Measurements from ENCODE around the gene FAM151B.
"Not testable (repeated sequence)": the region's sequence is repeated elsewhere in the genome, so short reads cannot be mapped to it uniquely, and the experiment has no call there.

Gene FAM151B

GRCh38 chr5:80483636-80484232, 4.2 kb upstream of the FAM151B start:
- H3K27ac ChIP-seq, result no peak overlapping the region
- TF ChIP-seq ZFX (IDR thresholded peaks at IDR 0.05) (no peak), CTCF (conservative IDR thresholded peaks at IDR 0.05) (no peak)

- H3K27ac ChIP-seq, result peak overlapping the region; percentile 82
- TF ChIP-seq ZFX (IDR thresholded peaks at IDR 0.05), result no peak
- no peak for TF ChIP-seq CTCF (conservative IDR thresholded peaks at IDR 0.05)
These were observed 464 bp upstream of the FAM151B start for GRCh38 chr5:80487444-80487828.

- no peak overlapping the region for H3K27ac ChIP-seq
- TF ChIP-seq CTCF (conservative IDR thresholded peaks at IDR 0.05) (no peak), ZFX (IDR thresholded peaks at IDR 0.05) (no peak)
These were observed 3.4 kb downstream of the FAM151B start for GRCh38 chr5:80491296-80491695.

GRCh38 chr5:80492741-80493140, 4.8 kb downstream of the FAM151B start:
- TF ChIP-seq ZFX (IDR thresholded peaks at IDR 0.05), result no peak
- no peak for TF ChIP-seq CTCF (conservative IDR thresholded peaks at IDR 0.05)
- peak overlapping the region; percentile 15; the same call in 1 of the 2 replicates for H3K27ac ChIP-seq

GRCh38 chr5:80493443-80493842, 5.5 kb downstream of the FAM151B start:
- not testable (repeated sequence) for H3K27ac ChIP-seq

- no peak for TF ChIP-seq ZFX (IDR thresholded peaks at IDR 0.05)
- TF ChIP-seq CTCF (conservative IDR thresholded peaks at IDR 0.05), result no peak
- H3K27ac ChIP-seq, result no peak overlapping the region
These were observed 8.0 kb downstream of the FAM151B start for GRCh38 chr5:80495891-80496290.

GRCh38 chr5:80502800-80503199, 14.9 kb downstream of the FAM151B start:
- H3K27ac ChIP-seq, result no peak overlapping the region
- TF ChIP-seq CTCF (conservative IDR thresholded peaks at IDR 0.05) (no peak), ZFX (IDR thresholded peaks at IDR 0.05) (no peak)

GRCh38 chr5:80503641-80504040, 15.7 kb downstream of the FAM151B start:
- H3K27ac ChIP-seq, result no peak overlapping the region
- TF ChIP-seq ZFX (IDR thresholded peaks at IDR 0.05), result no peak
- no peak for TF ChIP-seq CTCF (conservative IDR thresholded peaks at IDR 0.05)
